ENCODE measurements around the gene CMBL. TPM values are rescaled to one million over a fixed set of nuclear protein-coding genes. Genes with fewer than 3 reads are reported as not detected.

Gene CMBL
- total RNA-seq, 1 experiment from 2014 or later: 12.6 TPM

GRCh38 chr5:10303201-10303600 is 4.5 kb downstream of the CMBL start:
- no peak overlapping the region for H3K27ac ChIP-seq (ENCODE audit: insufficient read length, low read depth, low read length)
- H2BK12ac ChIP-seq (ENCODE audit: insufficient read length, low read depth, low read length): no peak overlapping the region
- no peak overlapping the region for H3K14ac ChIP-seq (ENCODE audit: insufficient read depth, low read length)
- no peak overlapping the region for H4K91ac ChIP-seq (ENCODE audit: insufficient read length, low read depth, low read length)
- H3K27me3 ChIP-seq (ENCODE audit: insufficient read depth, low read length): no peaks in the 10 kb centered on the region
- H3K23me2 ChIP-seq (ENCODE audit: insufficient read length, low read depth, low read length, poor library complexity, severe bottlenecking): peaks cover 13% of the 10 kb centered on the region
- no peak overlapping the region for H2BK120ac ChIP-seq (ENCODE audit: low read depth, low read length, poor library complexity, severe bottlenecking)
- no peak overlapping the region for H3K56ac ChIP-seq (ENCODE audit: insufficient read length, low read depth, low read length)
- no peak overlapping the region for H3K18ac ChIP-seq (ENCODE audit: insufficient read length, low read depth, low read length)
- H3K79me2 ChIP-seq (ENCODE audit: insufficient read depth, low read length): no peaks in the 10 kb centered on the region; the same call in 1 of the 2 replicates
- no peak overlapping the region for H2AK5ac ChIP-seq (ENCODE audit: insufficient read length, low read length)
- H3K9me3 ChIP-seq (ENCODE audit: control insufficient read depth, low read depth, low read length): no peaks in the 10 kb centered on the region
- no peak for TF ChIP-seq CTCF (conservative IDR thresholded peaks at IDR 0.05)
- H3K4ac ChIP-seq (ENCODE audit: low read depth, low read length): no peak overlapping the region
- H2BK15ac ChIP-seq (ENCODE audit: low read depth, low read length): no peak overlapping the region
- peaks cover 8 to 20% (median 16%) of the 10 kb centered on the region in 3 experiments for H3K36me3 Mint-ChIP-seq (ENCODE audit: insufficient read depth in 1 of 3, low read depth in 3 of 3)
- H3K4me3 Mint-ChIP-seq: no peak overlapping the region
- H3K79me1 ChIP-seq (ENCODE audit: insufficient read depth, low read depth, low read length, poor library complexity, severe bottlenecking): no peaks in the 10 kb centered on the region
- no peak overlapping the region for H3K9ac ChIP-seq (ENCODE audit: extremely low read depth, insufficient read length, low read length)
- no peak overlapping the region for H4K5ac ChIP-seq (ENCODE audit: insufficient read length, low read depth, low read length)
- H4K20me1 ChIP-seq (ENCODE audit: control insufficient read depth, insufficient read depth, insufficient read length): no peaks in the 10 kb centered on the region
- no CpG with 5 or more reads among the region's 2 CpGs for WGBS (ENCODE audit: extremely low coverage, insufficient read length, low lambda C conversion rate)
- H3K4me1 ChIP-seq (ENCODE audit: insufficient read depth, low read length): peaks cover 3% of the 10 kb centered on the region; the same call in 1 of the 2 replicates
- H3K27me3 Mint-ChIP-seq (ENCODE audit: low read depth): peaks cover 20% of the 10 kb centered on the region
- H3K9me3 Mint-ChIP-seq: peaks cover 3 to 6% of the 10 kb centered on the region in 2 experiments; a peak in 4 of 5 replicates
- H2AFZ ChIP-seq (ENCODE audit: low read length): no peak overlapping the region
- no peak overlapping the region for H2BK5ac ChIP-seq (ENCODE audit: insufficient read length, low read length)
- H3K4me1 Mint-ChIP-seq: peaks cover 14 to 26% of the 10 kb centered on the region in 2 experiments
- no peak overlapping the region for H3K23ac ChIP-seq (ENCODE audit: insufficient read length, low read depth, low read length)
- no peak for DNase-seq
- H2BK20ac ChIP-seq (ENCODE audit: low read depth, low read length, poor library complexity, severe bottlenecking): no peak overlapping the region
- no peak overlapping the region for H3K27ac Mint-ChIP-seq
- no peak overlapping the region for H3K4me2 ChIP-seq (ENCODE audit: insufficient read depth, insufficient read length, low read length)
- no peak overlapping the region for H3T11ph ChIP-seq (ENCODE audit: low read length)
- H4K8ac ChIP-seq (replicated peaks; ENCODE audit: insufficient read length, low read depth, low read length): no peak overlapping the region
